A549 treated with Hydrocortisone at 1 μM for 4 hours (cell line): Measurements from ENCODE around the gene GALNT1. TPM values are rescaled to one million over a fixed set of nuclear protein-coding genes. Genes with fewer than 3 reads are reported as not detected.

Experiments used
- total RNA-seq: library from RNA; stranded (reverse); fragments of 200-300 nt; extraction: Qiagen RNA extraction; gene quantifications from 5 replicates; pipeline ENCODE4 v1.2.3, GENCODE V29; 2022

The GALNT1 gene
- 62.7 to 97.4 TPM (median 77.9 TPM) in 5 replicates for total RNA-seq

GRCh38 chr18:35581546-35581897, at the start of gene GALNT1:
Gene GALNT1, plus strand, starts transcription at chr18:35581740. Its CDS starts 72,923 bp downstream, at chr18:35654663.

Other genes with a start within 250 kb of the GALNT1 start
- gene ZNF24, start 237.3 kb upstream of the GALNT1 start, total RNA-seq: 9.9 to 14.6 TPM (median 11.7 TPM) in 5 replicates
- gene ZNF396, start 204.4 kb upstream of the GALNT1 start, total RNA-seq: 0.66 to 0.88 TPM (median 0.78 TPM) in 5 replicates
- gene INO80C, start 83.8 kb upstream of the GALNT1 start, total RNA-seq: 22.2 to 25.5 TPM (median 25.0 TPM) in 5 replicates